ENCODE measurements around the gene MATCAP1.

- TF ChIP-seq CTCF (optimal IDR thresholded peaks at IDR 0.05 in 1 of 3, IDR thresholded peaks at IDR 0.05 in 1 of 3, conservative IDR thresholded peaks at IDR 0.05 in 1 of 3; ENCODE audit: extremely low read depth in 1 of 3, insufficient read depth in 2 of 3, low read length in 3 of 3) (no peak), EZH2 (IDR thresholded peaks at IDR 0.05; ENCODE audit: low read length) (no peak)
These were observed 25.7 kb downstream of the MATCAP1 start for GRCh38 chr16:67157892-67158635.
